HG03097 (cell line): Measurements from ENCODE around the gene PRR35.

Experiments
- ATAC-seq: cut with Tn5 transposase; IDR thresholded peaks from one replicate; pipeline ENCODE4 v1.9.1; 2021; ENCODE audit not compliant: unreplicated experiment, low FRiP score

Gene PRR35

DNA sequence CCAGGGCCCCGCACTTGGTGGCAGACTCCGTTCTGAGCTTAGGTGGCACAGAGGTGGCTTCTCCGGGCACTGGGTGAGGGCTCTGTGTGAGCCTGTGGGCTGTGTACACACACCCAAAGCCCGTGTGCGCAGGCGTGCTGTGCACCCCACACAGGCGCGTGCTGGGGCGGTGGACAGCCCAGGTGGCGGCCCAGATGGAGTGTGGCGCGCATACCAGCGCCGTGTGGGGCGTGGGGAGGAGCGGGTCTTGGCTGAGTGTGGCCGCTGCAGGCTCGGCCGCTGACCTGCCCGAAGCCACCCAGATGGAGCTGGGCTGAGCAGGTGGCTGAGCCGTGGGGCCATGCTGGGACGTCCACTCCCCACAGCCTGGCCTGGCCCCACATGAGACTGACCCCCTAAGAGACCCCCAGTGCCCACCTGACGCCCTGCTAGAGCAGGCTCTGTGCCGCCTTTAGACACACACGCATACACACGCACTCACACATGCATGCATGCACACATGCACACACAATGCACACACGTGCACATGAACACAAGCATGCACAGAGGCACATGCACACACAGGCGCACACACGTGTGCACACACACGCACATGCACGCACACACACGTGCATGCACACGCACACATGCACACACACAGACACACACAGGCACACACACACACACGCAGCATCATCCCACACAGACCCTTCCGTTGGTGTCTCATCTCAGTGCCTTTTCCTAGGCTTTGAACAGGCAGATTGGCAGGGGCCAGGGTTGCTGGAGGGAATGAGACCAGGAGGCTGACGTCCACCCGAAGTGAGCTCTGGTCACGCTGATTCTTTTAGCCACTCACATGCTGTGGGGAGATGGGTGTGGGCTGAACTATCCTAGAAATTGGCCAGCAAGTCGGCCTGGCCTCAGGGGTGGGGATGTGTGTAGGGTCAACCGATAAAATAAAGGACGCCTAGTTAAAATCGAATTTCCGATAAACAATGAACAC lies 2.1 kb downstream of the PRR35 start:
- no peak for ATAC-seq

DNA sequence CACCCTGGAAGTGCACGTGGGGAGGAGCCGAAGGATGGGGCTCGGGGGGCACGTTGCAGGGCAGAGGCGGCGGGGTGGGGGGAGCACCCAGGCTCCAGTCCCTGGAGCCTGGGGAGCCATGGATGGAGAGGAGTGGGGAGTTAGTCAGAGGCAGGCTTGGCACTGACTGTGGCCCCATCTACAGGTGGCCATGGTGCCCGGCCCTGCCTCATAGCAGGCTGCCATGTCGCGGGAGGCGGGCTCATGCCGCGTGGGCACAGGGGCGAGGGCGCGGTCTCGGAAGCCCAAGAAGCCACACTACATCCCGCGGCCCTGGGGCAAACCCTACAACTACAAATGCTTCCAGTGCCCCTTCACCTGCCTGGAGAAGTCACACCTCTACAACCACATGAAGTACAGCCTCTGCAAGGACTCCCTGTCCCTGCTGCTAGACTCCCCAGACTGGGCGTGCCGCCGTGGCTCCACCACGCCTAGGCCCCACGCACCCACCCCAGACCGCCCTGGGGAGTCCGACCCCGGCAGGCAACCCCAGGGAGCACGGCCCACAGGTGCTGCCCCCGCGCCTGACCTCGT lies 3.0 kb downstream of the PRR35 start:
- ATAC-seq: no peak

DNA sequence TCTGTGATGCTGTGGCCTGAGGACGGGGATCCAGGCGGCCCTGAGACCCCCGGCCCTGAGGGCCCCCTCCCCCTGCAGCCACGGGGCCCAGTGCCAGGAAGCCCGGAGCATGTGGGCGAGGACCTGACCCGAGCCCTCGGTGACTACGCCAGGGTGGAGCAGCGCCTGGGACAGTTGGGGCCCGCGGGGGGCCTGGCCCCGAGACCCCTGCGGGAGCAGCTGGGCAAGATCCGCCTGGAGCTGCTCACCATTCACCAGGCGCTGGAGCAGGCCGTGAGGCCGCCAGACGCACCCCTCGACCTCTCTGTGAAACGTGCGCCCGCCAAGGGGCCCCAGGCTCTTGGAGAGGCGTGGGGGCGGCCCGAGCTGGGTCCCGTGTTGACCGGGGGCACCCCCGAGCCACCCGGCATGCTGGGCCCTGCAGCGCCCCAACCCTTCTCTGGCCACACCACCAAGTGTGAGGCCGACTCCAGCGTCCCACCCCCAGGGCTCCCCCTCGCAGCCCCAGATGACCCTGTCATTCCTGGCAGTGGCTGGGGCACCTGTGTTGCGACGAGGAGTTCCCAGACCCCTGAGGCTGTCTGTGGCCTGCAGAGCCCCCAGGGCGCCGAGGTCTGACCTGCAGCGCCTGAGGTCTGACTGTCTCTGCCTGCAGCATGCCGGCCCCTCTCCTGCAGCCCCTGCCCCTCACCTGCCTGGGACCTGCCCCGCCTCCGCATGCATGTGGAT lies 4.7 kb downstream of the PRR35 start:
- no peak for ATAC-seq

DNA sequence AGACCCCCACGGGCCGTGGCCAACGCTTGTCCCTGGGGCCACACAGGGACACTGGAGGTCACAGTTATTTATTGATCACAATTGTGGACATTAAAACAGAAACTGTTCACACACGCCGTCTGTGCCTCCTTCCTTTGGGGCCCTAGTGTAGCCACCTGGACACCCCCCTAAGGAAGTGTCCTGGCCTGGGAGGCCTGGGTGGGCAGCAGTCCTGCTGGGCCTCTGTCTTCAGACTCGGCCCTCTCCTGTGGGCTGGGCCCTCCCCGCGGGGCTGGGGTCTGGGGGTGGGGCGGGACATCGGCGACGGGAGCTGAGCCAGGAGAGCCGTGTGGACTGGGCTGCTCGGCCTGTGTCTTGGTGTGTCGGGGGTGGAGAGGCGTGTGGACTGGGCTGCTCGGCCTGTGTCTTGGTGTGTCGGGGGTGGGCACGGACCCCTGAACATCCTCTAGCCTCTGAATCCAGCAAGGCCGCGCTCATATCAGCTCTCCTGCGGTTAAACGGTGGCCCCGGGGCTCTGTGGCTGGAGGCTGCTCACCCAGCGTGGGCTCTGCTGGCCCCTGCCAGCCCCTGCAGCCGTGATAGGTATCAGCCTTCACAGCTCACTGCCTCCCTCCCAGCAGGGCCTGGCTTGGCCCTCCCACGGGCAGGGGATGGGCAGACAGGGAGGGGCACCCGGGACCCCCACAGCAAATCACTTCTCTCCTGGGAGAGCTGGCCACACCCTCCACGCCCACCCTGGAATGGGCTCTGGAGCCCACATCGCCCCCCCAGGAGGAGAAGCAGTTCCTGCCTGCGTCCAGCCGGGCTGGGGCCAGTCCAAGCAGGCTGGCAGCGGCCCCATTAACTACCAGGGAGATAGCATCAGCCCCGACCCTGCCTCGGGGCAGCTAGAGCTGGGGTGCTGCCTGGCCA lies 5.5 kb downstream of the PRR35 start:
- no peak for ATAC-seq

DNA sequence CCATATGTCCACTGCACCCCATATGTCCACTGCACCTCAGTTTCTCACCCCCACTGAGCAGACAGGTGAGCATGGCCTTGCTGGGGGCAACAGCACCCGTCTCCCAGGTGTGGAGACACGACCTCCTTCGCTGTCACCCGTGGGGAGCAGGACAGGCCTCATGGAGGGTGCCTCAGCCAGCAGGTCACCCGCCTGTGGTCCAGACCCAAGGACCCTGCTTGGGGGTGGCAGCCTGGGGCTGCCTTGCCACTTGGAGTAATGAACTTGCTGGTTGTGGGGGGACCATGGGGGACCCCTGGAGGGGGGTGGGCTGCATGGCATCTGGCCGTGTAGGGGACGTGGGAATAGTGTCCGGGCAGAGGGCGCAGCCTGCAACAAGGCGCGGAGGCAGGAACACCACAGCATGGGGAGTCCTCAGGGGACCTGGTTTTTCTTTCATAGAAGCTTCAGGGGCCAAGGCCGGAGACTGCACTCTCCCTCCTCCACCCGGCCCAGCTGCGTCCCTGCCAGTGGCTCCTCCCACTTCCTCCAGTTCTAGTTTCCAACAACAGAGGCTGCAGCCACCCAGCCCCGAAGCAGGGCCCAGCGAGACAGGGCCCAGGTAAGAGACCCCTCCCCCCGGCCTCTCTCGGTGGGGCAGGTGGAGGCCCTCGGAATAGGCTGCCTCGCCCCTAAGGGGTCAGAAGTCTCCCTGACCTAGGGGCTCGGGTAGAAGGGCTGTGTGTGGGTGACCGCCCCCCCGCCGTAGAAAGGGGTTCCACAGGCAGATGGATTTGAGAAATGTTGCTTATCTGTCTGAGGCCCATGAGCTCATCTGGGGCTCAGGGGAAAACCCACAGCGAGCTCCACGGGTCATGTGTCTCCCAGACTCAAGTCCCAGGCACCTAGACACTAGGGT lies 6.5 kb downstream of the PRR35 start, which contains the start of gene NHLRC4:
NHLRC4 (plus strand) TSS at position 531 of the 898 bp plus-strand sequence. CDS start 1,043 bp downstream, outside the sequence.
- ATAC-seq: no peak

GRCh38 chr16:567373-568256 lies 7.4 kb downstream of the PRR35 start:
- ATAC-seq: no peak

- ATAC-seq: no peak
Observed at GRCh38 chr16:568401-569258, 8.4 kb downstream of the PRR35 start.

DNA sequence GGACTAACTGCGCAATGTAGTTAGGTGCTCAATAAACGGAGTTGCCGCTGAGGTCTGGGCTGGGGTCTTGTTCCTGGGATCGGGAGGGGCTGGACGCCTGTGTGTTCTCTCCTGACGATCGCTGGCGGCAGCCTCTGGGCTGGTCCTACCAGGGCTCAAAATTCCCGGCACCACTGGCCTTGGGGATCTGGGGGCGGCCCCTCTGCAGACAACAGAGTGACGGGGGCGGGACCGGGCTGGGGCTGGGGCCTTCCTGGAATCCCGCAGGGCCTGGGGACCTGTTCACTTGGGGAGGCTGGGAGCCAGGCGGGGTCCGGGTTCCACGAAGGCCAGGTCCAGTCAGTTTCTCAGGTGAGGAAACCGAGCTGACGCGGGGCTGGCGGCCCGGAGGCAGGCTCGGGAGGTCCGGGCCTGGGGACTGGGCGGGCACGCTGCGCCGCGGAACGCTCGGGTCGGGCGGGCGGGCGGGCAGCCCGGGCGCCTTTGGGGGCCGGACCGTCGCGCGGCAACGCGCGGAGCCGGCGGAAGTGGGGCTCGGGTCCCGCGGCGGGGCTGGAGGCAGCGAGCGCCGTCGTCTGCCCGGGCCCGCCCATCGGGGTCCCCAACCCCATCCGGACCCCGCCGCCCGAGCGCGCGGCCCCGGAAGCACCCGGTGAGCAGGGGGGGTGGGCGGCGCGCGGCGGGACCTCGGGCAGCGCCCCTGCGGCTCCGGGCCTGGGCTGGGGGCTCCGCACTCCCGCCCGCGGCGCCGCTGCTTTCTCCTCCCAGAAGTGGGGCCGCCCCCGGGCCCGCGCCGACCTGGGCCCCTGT lies 9.5 kb downstream of the PRR35 start, which contains the start of gene PIGQ:
PIGQ (plus strand) TSS at position 524 of the 810 bp plus-strand sequence. CDS start 4,107 bp downstream, outside the sequence.
- no peak for ATAC-seq

DNA sequence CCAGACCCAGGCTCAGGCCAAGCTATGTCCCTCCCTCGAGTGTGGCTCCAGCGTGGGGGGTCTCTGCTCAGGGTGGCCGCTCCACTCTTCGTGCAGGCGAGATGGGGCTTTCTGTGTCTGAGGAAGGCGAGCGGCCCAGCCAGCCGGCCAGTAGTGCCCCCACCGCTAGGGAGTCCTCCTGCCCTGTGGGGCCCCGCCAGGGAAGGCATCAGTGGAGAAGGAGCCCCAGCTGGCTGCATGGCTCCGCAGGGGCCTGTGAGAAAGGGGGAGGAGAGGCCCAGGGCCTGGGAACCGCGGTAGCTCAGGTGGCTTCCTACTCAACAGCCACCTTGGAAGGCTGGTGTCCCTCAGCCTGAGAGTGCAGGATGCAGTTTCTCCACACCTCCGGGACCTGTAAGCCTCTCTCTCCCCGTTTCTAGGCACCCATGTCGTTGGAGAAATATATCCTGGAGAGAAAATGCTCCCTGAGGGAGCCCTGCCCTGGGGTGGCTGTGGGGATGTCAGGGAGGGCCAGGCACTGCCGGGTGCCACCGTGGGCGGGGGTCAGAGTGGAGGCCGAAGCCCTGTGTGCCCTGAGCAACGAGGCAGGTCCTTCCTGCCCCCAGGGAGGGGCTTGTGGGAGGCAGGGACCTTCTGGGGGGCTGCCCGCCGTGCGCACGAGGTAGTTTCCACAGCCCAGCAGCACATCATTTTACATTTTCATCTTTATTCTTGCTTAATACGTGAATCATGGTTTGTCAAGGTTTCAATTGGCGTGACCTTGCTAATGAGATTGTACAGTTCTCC lies 12.9 kb downstream of the PRR35 start:
- no peak for ATAC-seq

DNA sequence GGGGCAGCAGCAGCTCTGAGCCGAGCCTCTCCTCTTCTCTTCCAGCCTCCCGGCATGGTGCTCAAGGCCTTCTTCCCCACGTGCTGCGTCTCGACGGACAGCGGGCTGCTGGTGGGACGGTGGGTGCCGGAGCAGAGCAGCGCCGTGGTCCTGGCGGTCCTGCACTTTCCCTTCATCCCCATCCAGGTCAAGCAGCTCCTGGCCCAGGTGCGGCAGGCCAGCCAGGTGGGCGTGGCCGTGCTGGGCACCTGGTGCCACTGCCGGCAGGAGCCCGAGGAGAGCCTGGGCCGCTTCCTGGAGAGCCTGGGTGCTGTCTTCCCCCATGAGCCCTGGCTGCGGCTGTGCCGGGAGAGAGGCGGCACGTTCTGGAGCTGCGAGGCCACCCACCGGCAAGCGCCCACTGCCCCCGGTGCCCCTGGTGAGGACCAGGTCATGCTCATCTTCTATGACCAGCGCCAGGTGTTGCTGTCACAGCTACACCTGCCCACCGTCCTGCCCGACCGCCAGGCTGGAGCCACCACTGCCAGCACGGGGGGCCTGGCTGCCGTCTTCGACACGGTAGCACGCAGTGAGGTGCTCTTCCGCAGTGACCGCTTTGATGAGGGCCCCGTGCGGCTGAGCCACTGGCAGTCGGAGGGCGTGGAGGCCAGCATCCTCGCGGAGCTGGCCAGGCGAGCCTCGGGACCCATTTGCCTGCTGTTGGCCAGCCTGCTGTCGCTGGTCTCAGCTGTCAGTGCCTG lies 14.0 kb downstream of the PRR35 start:
- ATAC-seq: no peak

DNA sequence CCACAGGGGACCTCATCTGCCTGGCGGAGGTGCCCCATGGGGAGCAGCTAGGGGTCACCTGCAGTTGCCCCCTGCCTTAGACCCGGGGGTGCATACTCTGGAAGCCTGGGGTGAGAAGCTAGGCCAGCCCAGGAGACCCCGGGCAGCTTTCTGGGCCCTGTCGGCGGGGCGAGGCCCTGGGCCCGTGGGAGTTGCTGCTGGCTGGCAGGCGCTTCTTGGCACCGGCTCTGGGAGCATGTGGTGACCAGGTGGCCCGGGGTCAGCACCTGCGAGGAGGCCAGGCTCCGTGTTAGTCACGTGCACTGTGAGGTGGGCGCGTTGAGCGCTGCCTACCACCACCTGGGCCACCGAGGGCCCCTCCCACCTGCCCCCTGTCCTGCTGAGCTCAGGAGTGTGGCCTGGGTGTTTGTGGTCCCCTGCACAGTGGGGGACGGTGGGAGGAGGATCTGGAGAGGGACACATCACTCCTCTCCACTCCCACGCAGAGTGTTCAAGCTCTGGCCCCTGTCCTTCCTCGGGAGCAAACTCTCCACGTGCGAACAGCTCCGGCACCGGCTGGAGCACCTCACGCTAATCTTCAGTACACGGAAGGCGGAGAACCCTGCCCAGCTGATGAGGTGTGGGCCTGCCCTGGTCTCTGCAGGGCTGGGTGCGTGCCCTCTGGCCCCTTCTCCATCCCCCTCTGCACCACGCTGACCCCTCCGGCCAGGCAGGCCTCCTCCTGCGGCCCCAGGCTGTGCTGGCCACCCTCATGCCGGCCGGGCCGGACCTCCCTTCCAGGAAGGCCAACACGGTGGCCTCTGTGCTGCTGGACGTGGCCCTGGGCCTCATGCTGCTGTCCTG lies 15.4 kb downstream of the PRR35 start:
- no peak for ATAC-seq

DNA sequence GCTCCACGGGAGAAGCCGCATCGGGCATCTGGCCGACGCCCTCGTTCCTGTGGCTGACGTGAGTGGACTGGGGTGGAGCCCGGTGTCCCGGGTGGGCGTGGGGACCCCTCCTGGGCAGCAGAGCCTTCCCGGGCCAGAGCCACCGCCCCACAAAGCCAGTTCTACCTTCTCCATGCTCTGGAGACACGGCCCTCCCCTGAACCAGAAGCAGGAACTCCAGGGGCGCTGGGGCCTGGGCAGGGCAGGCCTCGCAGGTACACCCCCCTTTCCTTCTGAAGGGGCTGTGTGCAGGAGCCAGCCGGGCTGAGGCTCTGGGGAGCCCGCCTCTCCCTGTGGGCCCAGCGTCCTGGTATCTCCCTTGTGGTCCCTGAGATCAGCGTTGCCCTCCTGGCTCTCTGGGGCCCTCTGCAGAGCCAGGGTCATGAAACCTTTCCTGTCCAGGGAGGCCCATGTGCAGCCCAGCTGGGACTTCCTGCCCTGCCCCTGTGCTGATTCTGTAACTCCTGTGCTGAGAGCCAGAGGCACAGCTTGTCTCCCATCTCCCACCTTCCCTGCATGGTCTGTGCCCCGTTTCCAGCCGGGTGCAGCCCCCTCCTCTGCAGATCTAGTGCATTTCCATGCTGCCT lies 16.1 kb downstream of the PRR35 start:
- no peak for ATAC-seq

GRCh38 chr16:576823-577201 lies 16.6 kb downstream of the PRR35 start:
- ATAC-seq: no peak

GRCh38 chr16:577796-578195 lies 17.6 kb downstream of the PRR35 start:
- no peak for ATAC-seq
